HCT116 (cell line): Measurements from ENCODE around the gene HOXC11. TPM values are rescaled to one million over a fixed set of nuclear protein-coding genes. Genes with fewer than 3 reads are reported as not detected.
A peak's percentile ranks its signal among the peaks of the same experiment; 100 is the strongest.

Experiments used
- ATAC-seq: fragments of 200-7000 bp; cut with Tn5 transposase; 2 replicates; pipeline ENCODE4 v1.9.1; 2020; ENCODE audit warnings: mild to moderate bottlenecking, moderate library complexity
- BruUV-seq: library from RNA; stranded (reverse); fragments of 400-500 nt; replicated peaks from 2 replicates; lab custom pipeline; 2021; lab: Mats Ljungman, UMichigan
- CTCF ChIA-PET: fragments of 300-600 bp; sonication (Branson Sonifier 250); formaldehyde crosslinking; loops from one replicate; lab custom pipeline; 2021; ENCODE audit warnings: antibody characterized with exemption; lab: Charles Lee
- POLR2A ChIA-PET: fragments of 300-600, 350-600 bp; sonication (Branson Sonifier 250); formaldehyde crosslinking; loops from one replicate; lab custom pipeline; 2021; ENCODE audit warnings: antibody characterized with exemption; lab: Charles Lee
- RAD21 ChIA-PET, 2 experiments: fragments of 300-600 bp; sonication (Branson Sonifier 250); formaldehyde crosslinking; loops; one replicate each; lab custom pipeline; 2023; ENCODE audit warnings: low total read pairs in 2 of 2; ENCODE audit not compliant: uncharacterized antibody in 2 of 2, unreplicated experiment in 2 of 2, low non-redundant PET in 1 of 2; lab: Charles Lee
- DNase-seq: peaks from one replicate; pipeline ENCODE4 v3.0.0-alpha.2; 2010; ENCODE audit warnings: low read depth, low spot score
- H2AFZ ChIP-seq: fragments of 200-600 bp; shearing (Covaris generic), sonication (generic); 2 replicates; pipeline ENCODE4 v1.6.1; 2017; ENCODE audit warnings: low read depth, mixed run types, mixed read lengths, antibody characterized with exemption, low read length; ENCODE audit not compliant: poor library complexity, severe bottlenecking
- H3K27ac ChIP-seq: 2 replicates; pipeline ENCODE4 v1.5.1; 2012; ENCODE audit warnings: low read depth, low read length
- H3K27me3 ChIP-seq: fragments of 200-600 bp; sonication (generic); 2 replicates; pipeline ENCODE4 v1.6.1; 2016; ENCODE audit warnings: mixed run types, low read length, mixed read lengths; ENCODE audit not compliant: insufficient read depth
- H3K36me3 ChIP-seq, 2 experiments: fragments of 200-500 bp in 1 of 2; fragments of 200-600 bp in 1 of 2; sonication (Bioruptor generic) in 1 of 2; sonication (generic) in 1 of 2; 2 replicates each; pipeline versions ENCODE4 v1.5.1 to v1.6.1; 2014 to 2016; ENCODE audit warnings: low read length in 2 of 2, inconsistent platforms in 1 of 2, mixed read lengths in 1 of 2, mixed run types in 1 of 2; ENCODE audit not compliant: insufficient read depth in 2 of 2, control insufficient read depth in 1 of 2
- H3K4me1 ChIP-seq, 2 experiments: fragments of 200-600 bp in 1 of 2; sonication (generic) in 1 of 2; 2 replicates each; pipeline versions ENCODE4 v1.5.1 to v1.6.1; 2012 to 2017; ENCODE audit warnings: low read length in 2 of 2, inconsistent platforms in 1 of 2, mild to moderate bottlenecking in 1 of 2, mixed read lengths in 1 of 2, mixed run types in 1 of 2, moderate library complexity in 1 of 2; ENCODE audit not compliant: insufficient read depth in 2 of 2, control insufficient read depth in 1 of 2
- H3K4me2 ChIP-seq: fragments of 200-600 bp; sonication (generic); 2 replicates; pipeline ENCODE4 v1.6.1; 2017; ENCODE audit warnings: mixed run types, low read length, mixed read lengths
- H3K4me3 ChIP-seq, 2 experiments: fragments of 200-600 bp in 1 of 2; sonication (generic) in 1 of 2; replicated peaks in 1 of 2; 2 replicates each; pipeline ENCODE4 v1.5.1; 2011 to 2016; ENCODE audit warnings: low read length in 2 of 2, control low read depth in 1 of 2, low read depth in 1 of 2, mild to moderate bottlenecking in 1 of 2, mixed read lengths in 1 of 2, mixed run types in 1 of 2
- H3K79me2 ChIP-seq: fragments of 200-600 bp; sonication (generic); 2 replicates; pipeline ENCODE4 v1.6.1; 2017; ENCODE audit warnings: mild to moderate bottlenecking, mixed run types, low read length, moderate library complexity, mixed read lengths; ENCODE audit not compliant: insufficient read depth
- H3K9ac ChIP-seq: fragments of 200-600 bp; sonication (generic); 2 replicates; pipeline ENCODE4 v1.6.1; 2016; ENCODE audit warnings: low read length, mixed read lengths
- H3K9me2 ChIP-seq: fragments of 200-600 bp; sonication (generic), shearing (Covaris generic); 2 replicates; pipeline ENCODE4 v1.6.1; 2017; ENCODE audit warnings: mixed run types, mild to moderate bottlenecking, moderate library complexity; ENCODE audit not compliant: insufficient read depth
- H3K9me3 ChIP-seq, 2 experiments: fragments of 200-500 bp in 1 of 2; fragments of 200-600 bp in 1 of 2; sonication (Bioruptor generic) in 1 of 2; sonication (generic) in 1 of 2; 2 replicates each; pipeline ENCODE4 v1.6.1; 2014 to 2017; ENCODE audit warnings: low read length in 2 of 2, mixed read lengths in 2 of 2, inconsistent platforms in 1 of 2, low read depth in 1 of 2, mild to moderate bottlenecking in 1 of 2, mixed run types in 1 of 2, moderate library complexity in 1 of 2; ENCODE audit not compliant: control insufficient read depth in 1 of 2, insufficient read depth in 1 of 2
- H4K20me1 ChIP-seq: fragments of 200-600 bp; sonication (generic), shearing (Covaris generic); 2 replicates; pipeline ENCODE4 v1.6.1; 2017; ENCODE audit warnings: mixed run types, mild to moderate bottlenecking, moderate library complexity; ENCODE audit not compliant: insufficient read depth
- CBX3 ChIP-seq: IDR thresholded peaks from 2 replicates; pipeline ENCODE4 v1.6.1; 2012; ENCODE audit warnings: low read depth
- CEBPB ChIP-seq: IDR thresholded peaks from 2 replicates; pipeline ENCODE4 v1.6.1; 2012; ENCODE audit warnings: low read depth
- ELF1 ChIP-seq: IDR thresholded peaks from 2 replicates; pipeline ENCODE4 v1.6.1; 2012; ENCODE audit warnings: low read depth, borderline replicate concordance
- FOSL1 ChIP-seq: IDR thresholded peaks from 2 replicates; pipeline ENCODE4 v1.6.1; 2012; ENCODE audit warnings: low read depth
- POLR2A ChIP-seq: IDR thresholded peaks from 2 replicates; pipeline ENCODE4 v1.7.0; 2011; ENCODE audit warnings: borderline replicate concordance; ENCODE audit not compliant: insufficient read depth, insufficient read length; ENCODE audit errors: extremely low read depth
- RAD21 ChIP-seq: IDR thresholded peaks from 2 replicates; pipeline ENCODE4 v1.6.1; 2012; ENCODE audit warnings: low read depth, mild to moderate bottlenecking
- SIN3A ChIP-seq: IDR thresholded peaks from 2 replicates; pipeline ENCODE4 v1.6.1; 2012; ENCODE audit warnings: low read depth
- SRF ChIP-seq: IDR thresholded peaks from 2 replicates; pipeline ENCODE4 v1.6.1; 2012; ENCODE audit warnings: low read depth
- ZFX ChIP-seq: fragments of 450-650 bp; IDR thresholded peaks from 2 replicates; pipeline ENCODE4 v1.6.1; 2017
- ZNF274 ChIP-seq: fragments of 200-500 bp; sonication (Bioruptor generic); IDR thresholded peaks from 2 replicates; pipeline ENCODE4 v1.6.1; 2014; ENCODE audit warnings: mild to moderate bottlenecking, low read depth, low read length, inconsistent platforms
- intact Hi-C: fragments of 100-400 bp; cut with micrococcal nuclease; formaldehyde crosslinking; loops from 2 replicates; pipeline ENCODE4 v1.10.0; 2022
- total RNA-seq: library from RNA; stranded (reverse); gene quantifications from one replicate; pipeline ENCODE4 v1.2.1, GENCODE V29; 2021; ENCODE audit not compliant: unreplicated experiment
- TF ChIP-seq, protein P1 (sequence below), 3 experiments: fragments of 200-600 bp in 1 of 3; sonication (generic) in 1 of 3; IDR thresholded peaks in 2 of 3; conservative IDR thresholded peaks in 1 of 3; 2 replicates each; pipeline ENCODE4 v1.5.1; 2012 to 2017; ENCODE audit warnings: low read depth in 2 of 3, low read length in 2 of 3, antibody characterized with exemption in 1 of 3, borderline replicate concordance in 1 of 3, control low read depth in 1 of 3, mild to moderate bottlenecking in 1 of 3, mixed read lengths in 1 of 3, mixed run types in 1 of 3, moderate library complexity in 1 of 3; ENCODE audit not compliant: insufficient read depth in 1 of 3
- TF ChIP-seq, protein P2 (sequence below): IDR thresholded peaks from 2 replicates; pipeline ENCODE4 v1.6.1; 2011; ENCODE audit warnings: mild to moderate bottlenecking, low read length, moderate library complexity; ENCODE audit not compliant: insufficient replicate concordance; ENCODE audit errors: extremely low read depth
- TF ChIP-seq, protein P3 (sequence below): IDR thresholded peaks from 2 replicates; pipeline ENCODE4 v1.6.1; 2012
- TF ChIP-seq, protein P4 (sequence below): IDR thresholded peaks from 2 replicates; pipeline ENCODE4 v1.6.1; 2012; ENCODE audit warnings: low read depth

Gene HOXC11
- total RNA-seq, 1 experiment from 2014 or later: 0.22 TPM

DNA sequence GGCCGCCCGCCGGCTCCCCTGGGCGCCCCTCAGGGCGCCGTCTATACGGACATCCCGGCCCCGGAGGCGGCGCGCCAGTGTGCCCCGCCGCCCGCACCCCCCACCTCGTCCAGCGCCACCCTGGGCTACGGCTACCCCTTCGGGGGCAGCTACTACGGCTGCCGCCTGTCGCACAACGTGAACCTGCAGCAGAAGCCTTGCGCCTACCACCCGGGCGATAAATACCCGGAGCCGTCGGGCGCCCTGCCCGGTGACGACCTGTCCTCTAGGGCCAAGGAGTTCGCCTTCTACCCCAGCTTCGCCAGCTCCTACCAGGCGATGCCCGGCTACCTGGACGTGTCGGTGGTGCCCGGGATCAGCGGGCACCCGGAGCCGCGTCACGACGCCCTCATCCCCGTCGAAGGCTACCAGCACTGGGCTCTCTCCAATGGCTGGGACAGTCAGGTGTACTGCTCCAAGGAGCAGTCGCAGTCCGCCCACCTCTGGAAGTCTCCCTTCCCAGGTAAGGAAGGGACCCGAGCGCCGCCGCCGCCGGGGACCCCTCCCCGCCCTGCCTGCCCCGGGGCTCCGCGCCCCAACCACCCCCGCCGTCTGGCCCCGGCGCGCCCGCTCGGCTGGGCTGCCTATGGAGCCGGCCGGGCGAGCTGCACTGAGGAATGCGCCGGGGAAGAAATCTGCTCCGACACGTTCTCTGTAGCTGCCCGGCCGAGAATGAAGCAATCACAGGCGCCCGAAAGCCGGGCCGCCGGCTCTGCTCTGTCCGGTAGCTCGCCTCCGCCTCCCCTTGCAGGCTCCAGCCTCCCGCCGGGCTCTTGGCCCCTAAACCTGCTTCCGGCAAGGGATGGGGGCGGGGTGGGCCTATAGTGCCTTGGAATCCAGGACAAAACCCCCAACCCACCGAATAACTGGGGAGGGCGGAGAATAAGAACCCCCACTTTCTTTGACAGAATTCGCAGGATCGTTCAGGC is 33.5 kb upstream of the HOXC11 start:
- RAD21 ChIA-PET: no interaction called here
- TF ChIP-seq, protein P1, sequence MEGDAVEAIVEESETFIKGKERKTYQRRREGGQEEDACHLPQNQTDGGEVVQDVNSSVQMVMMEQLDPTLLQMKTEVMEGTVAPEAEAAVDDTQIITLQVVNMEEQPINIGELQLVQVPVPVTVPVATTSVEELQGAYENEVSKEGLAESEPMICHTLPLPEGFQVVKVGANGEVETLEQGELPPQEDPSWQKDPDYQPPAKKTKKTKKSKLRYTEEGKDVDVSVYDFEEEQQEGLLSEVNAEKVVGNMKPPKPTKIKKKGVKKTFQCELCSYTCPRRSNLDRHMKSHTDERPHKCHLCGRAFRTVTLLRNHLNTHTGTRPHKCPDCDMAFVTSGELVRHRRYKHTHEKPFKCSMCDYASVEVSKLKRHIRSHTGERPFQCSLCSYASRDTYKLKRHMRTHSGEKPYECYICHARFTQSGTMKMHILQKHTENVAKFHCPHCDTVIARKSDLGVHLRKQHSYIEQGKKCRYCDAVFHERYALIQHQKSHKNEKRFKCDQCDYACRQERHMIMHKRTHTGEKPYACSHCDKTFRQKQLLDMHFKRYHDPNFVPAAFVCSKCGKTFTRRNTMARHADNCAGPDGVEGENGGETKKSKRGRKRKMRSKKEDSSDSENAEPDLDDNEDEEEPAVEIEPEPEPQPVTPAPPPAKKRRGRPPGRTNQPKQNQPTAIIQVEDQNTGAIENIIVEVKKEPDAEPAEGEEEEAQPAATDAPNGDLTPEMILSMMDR (IDR thresholded peaks at IDR 0.05 in 2 of 3, conservative IDR thresholded peaks at IDR 0.05 in 1 of 3; ENCODE audit: borderline replicate concordance in 1 of 3, insufficient read depth in 1 of 3, low read depth in 2 of 3, low read length in 2 of 3): no peak
- TF ChIP-seq SRF (no peak), ZFX (no peak), ELF1 (no peak), CEBPB (no peak), SIN3A (no peak), RAD21 (no peak), POLR2A (no peak), ZNF274 (no peak), CBX3 (no peak), FOSL1 (no peak)
- TF ChIP-seq, protein P2, sequence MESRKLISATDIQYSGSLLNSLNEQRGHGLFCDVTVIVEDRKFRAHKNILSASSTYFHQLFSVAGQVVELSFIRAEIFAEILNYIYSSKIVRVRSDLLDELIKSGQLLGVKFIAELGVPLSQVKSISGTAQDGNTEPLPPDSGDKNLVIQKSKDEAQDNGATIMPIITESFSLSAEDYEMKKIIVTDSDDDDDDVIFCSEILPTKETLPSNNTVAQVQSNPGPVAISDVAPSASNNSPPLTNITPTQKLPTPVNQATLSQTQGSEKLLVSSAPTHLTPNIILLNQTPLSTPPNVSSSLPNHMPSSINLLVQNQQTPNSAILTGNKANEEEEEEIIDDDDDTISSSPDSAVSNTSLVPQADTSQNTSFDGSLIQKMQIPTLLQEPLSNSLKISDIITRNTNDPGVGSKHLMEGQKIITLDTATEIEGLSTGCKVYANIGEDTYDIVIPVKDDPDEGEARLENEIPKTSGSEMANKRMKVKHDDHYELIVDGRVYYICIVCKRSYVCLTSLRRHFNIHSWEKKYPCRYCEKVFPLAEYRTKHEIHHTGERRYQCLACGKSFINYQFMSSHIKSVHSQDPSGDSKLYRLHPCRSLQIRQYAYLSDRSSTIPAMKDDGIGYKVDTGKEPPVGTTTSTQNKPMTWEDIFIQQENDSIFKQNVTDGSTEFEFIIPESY: no peak
- TF ChIP-seq, protein P3, sequence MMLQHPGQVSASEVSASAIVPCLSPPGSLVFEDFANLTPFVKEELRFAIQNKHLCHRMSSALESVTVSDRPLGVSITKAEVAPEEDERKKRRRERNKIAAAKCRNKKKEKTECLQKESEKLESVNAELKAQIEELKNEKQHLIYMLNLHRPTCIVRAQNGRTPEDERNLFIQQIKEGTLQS: no peak
- TF ChIP-seq, protein P4, sequence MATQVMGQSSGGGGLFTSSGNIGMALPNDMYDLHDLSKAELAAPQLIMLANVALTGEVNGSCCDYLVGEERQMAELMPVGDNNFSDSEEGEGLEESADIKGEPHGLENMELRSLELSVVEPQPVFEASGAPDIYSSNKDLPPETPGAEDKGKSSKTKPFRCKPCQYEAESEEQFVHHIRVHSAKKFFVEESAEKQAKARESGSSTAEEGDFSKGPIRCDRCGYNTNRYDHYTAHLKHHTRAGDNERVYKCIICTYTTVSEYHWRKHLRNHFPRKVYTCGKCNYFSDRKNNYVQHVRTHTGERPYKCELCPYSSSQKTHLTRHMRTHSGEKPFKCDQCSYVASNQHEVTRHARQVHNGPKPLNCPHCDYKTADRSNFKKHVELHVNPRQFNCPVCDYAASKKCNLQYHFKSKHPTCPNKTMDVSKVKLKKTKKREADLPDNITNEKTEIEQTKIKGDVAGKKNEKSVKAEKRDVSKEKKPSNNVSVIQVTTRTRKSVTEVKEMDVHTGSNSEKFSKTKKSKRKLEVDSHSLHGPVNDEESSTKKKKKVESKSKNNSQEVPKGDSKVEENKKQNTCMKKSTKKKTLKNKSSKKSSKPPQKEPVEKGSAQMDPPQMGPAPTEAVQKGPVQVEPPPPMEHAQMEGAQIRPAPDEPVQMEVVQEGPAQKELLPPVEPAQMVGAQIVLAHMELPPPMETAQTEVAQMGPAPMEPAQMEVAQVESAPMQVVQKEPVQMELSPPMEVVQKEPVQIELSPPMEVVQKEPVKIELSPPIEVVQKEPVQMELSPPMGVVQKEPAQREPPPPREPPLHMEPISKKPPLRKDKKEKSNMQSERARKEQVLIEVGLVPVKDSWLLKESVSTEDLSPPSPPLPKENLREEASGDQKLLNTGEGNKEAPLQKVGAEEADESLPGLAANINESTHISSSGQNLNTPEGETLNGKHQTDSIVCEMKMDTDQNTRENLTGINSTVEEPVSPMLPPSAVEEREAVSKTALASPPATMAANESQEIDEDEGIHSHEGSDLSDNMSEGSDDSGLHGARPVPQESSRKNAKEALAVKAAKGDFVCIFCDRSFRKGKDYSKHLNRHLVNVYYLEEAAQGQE: no peak
- TF ChIP-seq, all 23 proteins: peak for 0
- Histone ChIP-seq H2AFZ (no peak overlapping the region), H3K9me2 (no peaks in the 10 kb centered on the region), H3K27me3 (no peaks in the 10 kb centered on the region), H3K4me2 (peak overlapping the region; percentile 65; the same call in 1 of the 2 replicates), H3K27ac (peak overlapping the region; percentile 35; the same call in 1 of the 2 replicates), H3K9me3 (no peaks in the 10 kb centered on the region), H3K9ac (no peak overlapping the region), H3K4me3 (no peak overlapping the region), H4K20me1 (no peaks in the 10 kb centered on the region), H3K4me1 (peaks cover 8 to 15% of the 10 kb centered on the region in 2 experiments; a peak in 3 of 4 replicates), H3K79me2 (no peaks in the 10 kb centered on the region), H3K36me3 (no peaks in the 10 kb centered on the region)
- DNase-seq (no peak), ATAC-seq (no peak)
- CTCF ChIA-PET: no interaction called here
- no TSS peak for BruUV-seq
- POLR2A ChIA-PET: no interaction called here
- intact Hi-C loops: no loop called here
